Lower lobe of right lung (tissue), 2 donors: ENCODE data around the gene EPN1. TPM values are rescaled to one million over a fixed set of nuclear protein-coding genes. Genes with fewer than 3 reads are reported as not detected.

Source experiments
- ATAC-seq, 2 donors: fragments of 200-7000 bp; cut with Tn5 transposase; one replicate each; pipeline ENCODE4 v1.9.1; 2020 to 2022; ENCODE audit warnings: mild to moderate bottlenecking in 2 of 2, moderate library complexity in 2 of 2
- DNase-seq: peaks from one replicate; pipeline ENCODE4 v3.0.0-alpha.2; 2020
- H3K27ac ChIP-seq: fragments of 200-600 bp; one replicate; pipeline ENCODE4 v1.8.0; 2022
- H3K27me3 ChIP-seq: fragments of 200-600 bp; one replicate; pipeline ENCODE4 v1.8.0; 2022; ENCODE audit warnings: low read depth
- H3K36me3 ChIP-seq: fragments of 200-600 bp; one replicate; pipeline ENCODE4 v1.8.0; 2022; ENCODE audit warnings: mild to moderate bottlenecking
- H3K4me1 ChIP-seq: fragments of 200-600 bp; one replicate; pipeline ENCODE4 v1.8.0; 2022
- H3K4me3 ChIP-seq: fragments of 200-600 bp; one replicate; pipeline ENCODE4 v1.8.0; 2022; ENCODE audit warnings: mild to moderate bottlenecking
- H3K9me3 ChIP-seq: fragments of 200-600 bp; one replicate; pipeline ENCODE4 v1.8.0; 2022
- intact Hi-C: fragments of 100-400 bp; cut with DNase I; formaldehyde crosslinking; loops from one replicate; pipeline ENCODE4 v1.11.0; 2022
- total RNA-seq: library from RNA; stranded (reverse); fragmentation: NEBNext Ultra II Directional; extraction: Animal tissue kit (Norgen Biotek cat#: 25700); gene quantifications from one replicate; pipeline ENCODE4 v1.2.1, GENCODE V29; 2021
- TF ChIP-seq, protein P1 (sequence below): fragments of 200-600 bp; IDR thresholded peaks from one replicate; pipeline ENCODE4 v1.8.0; 2022; ENCODE audit warnings: antibody characterized with exemption, mild to moderate bottlenecking
- donor health status: DM: no; HTN: yes; CAD: no; lungs with severe emphysema.

Gene EPN1
- total RNA-seq, 1 donor from 2014 or later: 105 TPM

DNA sequence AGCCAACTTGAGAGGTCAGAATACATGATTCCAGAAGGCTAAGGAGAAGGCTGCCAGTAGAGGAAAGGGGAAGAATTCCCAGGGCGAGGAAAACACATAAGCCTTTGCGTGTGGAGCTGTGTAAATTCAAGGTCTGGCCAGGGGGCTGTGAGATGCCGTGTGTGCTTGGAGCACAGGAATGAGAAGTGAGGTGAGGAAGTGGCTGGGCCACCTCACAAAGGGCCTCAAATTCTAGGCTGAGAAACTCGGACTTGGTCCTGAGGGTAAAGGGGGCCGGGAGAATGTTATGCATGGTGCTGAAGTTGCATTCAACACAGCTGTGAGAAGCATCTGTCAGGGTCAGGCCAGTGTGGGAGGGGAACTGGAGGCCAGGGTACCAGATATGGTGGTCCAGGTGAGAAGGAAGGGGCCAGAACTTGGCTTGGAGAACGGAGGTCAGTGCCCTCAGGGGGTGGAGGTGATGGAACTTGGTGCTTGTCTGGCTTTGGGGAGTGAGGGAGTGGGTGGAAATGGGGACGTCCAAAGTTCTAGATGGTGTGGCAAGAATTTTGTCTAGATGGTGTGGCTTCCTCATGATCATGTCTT lies 39.1 kb upstream of the EPN1 start:
- intact Hi-C loops: no loop called here
- no peaks in the 10 kb centered on the region for H3K36me3 ChIP-seq
- DNase-seq (no peak), ATAC-seq (no peak)
- TF ChIP-seq, protein P1, sequence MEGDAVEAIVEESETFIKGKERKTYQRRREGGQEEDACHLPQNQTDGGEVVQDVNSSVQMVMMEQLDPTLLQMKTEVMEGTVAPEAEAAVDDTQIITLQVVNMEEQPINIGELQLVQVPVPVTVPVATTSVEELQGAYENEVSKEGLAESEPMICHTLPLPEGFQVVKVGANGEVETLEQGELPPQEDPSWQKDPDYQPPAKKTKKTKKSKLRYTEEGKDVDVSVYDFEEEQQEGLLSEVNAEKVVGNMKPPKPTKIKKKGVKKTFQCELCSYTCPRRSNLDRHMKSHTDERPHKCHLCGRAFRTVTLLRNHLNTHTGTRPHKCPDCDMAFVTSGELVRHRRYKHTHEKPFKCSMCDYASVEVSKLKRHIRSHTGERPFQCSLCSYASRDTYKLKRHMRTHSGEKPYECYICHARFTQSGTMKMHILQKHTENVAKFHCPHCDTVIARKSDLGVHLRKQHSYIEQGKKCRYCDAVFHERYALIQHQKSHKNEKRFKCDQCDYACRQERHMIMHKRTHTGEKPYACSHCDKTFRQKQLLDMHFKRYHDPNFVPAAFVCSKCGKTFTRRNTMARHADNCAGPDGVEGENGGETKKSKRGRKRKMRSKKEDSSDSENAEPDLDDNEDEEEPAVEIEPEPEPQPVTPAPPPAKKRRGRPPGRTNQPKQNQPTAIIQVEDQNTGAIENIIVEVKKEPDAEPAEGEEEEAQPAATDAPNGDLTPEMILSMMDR: no peak
- peak overlapping the region; percentile 99 for H3K27ac ChIP-seq
- H3K9me3 ChIP-seq: no peaks in the 10 kb centered on the region
- H3K27me3 ChIP-seq: no peaks in the 10 kb centered on the region
- peaks cover 76% of the 10 kb centered on the region for H3K4me1 ChIP-seq
- peak overlapping the region; percentile 98 for H3K4me3 ChIP-seq

DNA sequence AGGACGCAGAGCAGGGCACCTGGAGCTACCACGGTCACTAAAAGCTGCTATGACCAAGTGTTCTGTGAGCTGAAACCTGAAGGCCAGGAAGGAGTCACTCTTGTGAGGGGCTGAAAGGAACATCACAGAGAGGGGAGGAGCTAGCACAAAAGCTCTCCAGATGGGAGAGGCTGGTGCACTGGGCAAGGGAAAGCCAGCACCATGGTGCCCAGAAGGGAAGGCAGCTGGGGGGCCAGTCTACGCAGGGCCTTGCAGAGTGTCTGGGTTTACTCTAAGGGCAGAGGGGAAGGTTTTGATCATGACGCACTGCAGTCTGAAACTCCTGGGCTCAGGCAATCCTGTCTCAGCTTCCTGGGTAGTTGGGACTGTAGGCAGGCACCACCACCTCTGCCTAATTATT lies 38.3 kb upstream of the EPN1 start:
- TF ChIP-seq, protein P1: no peak
- intact Hi-C loops: no loop called here
- ATAC-seq: no peak
- DNase-seq: no peak
- Histone ChIP-seq H3K4me3 (no peak overlapping the region), H3K4me1 (peaks cover 74% of the 10 kb centered on the region), H3K9me3 (no peaks in the 10 kb centered on the region), H3K27me3 (no peaks in the 10 kb centered on the region), H3K27ac (no peak overlapping the region), H3K36me3 (no peaks in the 10 kb centered on the region)

DNA sequence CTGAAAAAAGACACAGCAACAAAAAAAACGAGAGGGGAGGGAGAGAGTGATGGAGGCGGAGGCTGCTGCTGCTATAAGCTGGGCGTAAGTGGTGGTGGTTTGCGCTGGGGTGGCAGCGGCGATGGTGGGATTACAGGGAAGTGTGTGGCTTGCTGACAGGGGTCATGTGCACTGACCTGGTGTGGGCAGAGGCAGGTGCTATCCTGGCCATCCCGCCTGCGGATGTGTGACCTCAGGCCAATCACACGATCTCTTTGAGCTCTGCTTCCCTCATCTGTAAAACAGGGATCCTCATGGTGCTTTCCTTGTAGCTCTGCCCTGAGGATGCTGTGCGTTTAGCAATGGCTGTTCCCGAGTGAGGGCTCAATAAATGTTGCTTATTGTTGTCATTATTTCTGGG lies 37.5 kb upstream of the EPN1 start:
- intact Hi-C loops: no loop called here
- no peaks in the 10 kb centered on the region for H3K27me3 ChIP-seq
- no peak overlapping the region for H3K4me3 ChIP-seq
- TF ChIP-seq, protein P1: no peak
- ATAC-seq: no peak
- H3K36me3 ChIP-seq: no peaks in the 10 kb centered on the region
- H3K9me3 ChIP-seq: no peaks in the 10 kb centered on the region
- H3K4me1 ChIP-seq: peaks cover 74% of the 10 kb centered on the region
- no peak for DNase-seq
- no peak overlapping the region for H3K27ac ChIP-seq

DNA sequence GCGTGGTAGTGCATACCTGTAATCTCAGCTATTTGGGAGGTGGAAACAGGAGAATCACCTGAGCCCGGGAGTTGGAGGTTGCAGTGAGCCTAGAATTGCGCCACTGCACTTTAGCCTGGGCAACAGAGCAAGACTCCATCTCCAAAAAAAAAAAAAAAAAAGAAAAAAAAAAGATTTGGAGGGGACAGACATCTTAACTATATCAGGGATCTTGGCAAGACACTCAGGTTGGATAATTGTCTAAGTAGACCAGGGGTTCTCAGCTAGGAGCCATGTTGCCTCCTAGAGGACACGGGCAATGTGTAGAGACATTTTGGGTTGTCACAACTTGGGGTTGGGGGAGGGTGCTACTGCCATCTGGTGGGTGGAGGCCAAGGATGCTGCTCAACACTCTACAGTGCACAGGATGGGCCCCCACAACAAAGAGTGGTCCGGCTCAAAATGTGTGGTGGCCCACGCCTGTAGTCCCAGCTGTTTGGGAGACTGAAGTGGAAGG lies 36.1 kb upstream of the EPN1 start:
- Histone ChIP-seq H3K4me1 (peaks cover 72% of the 10 kb centered on the region), H3K9me3 (no peaks in the 10 kb centered on the region), H3K27me3 (no peaks in the 10 kb centered on the region), H3K4me3 (no peak overlapping the region), H3K36me3 (no peaks in the 10 kb centered on the region), H3K27ac (no peak overlapping the region)
- intact Hi-C loops: no loop called here
- TF ChIP-seq, protein P1: peak; percentile 42
- DNase-seq: no peak
- no peak for ATAC-seq

DNA sequence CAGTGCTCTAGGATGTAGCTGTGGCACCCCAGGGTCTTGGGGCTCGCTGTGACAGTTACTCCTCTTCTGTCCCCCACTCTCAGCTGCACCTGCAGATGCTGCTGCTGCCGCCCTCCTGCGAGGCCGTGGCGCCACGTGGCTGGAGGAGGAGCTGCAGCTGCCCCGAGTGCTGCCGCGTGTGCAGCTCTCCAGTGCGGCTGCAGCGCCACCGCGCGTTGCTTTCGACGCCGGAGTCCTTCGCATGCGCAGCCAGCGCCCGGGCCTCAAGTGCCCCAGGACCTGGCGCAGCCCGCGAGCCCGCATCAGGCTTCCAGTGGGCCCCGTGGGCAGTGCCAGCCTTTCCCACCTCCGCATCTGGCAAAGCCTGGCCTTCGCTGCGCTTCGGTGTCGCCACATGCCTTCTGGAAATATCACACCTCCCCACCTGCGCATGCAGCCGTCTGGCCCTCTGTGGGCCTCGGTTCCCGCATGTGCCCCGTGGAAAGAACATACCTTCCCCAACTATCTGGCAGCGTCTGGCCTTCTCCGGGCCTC lies 34.9 kb upstream of the EPN1 start:
- H3K36me3 ChIP-seq: peaks cover 5% of the 10 kb centered on the region
- DNase-seq (peak; percentile 88), ATAC-seq (peak; percentile 47 to 55)
- TF ChIP-seq, protein P1: peak; percentile 58
- no peaks in the 10 kb centered on the region for H3K27me3 ChIP-seq
- H3K27ac ChIP-seq: peak overlapping the region; percentile 81
- peak overlapping the region; percentile 82 for H3K4me3 ChIP-seq
- peaks cover 78% of the 10 kb centered on the region for H3K4me1 ChIP-seq
- intact Hi-C loops: no loop called here
- H3K9me3 ChIP-seq: no peaks in the 10 kb centered on the region
